ENCODE results near the gene UBC. TPM values are rescaled to one million over a fixed set of nuclear protein-coding genes. Genes with fewer than 3 reads are reported as not detected.

The UBC gene
- total and polyA plus RNA-seq, 9 of the 15 experiments (the other 6 are each of a cell fraction or from before 2014, with no cell fraction given): 533 to 1,153 (median 813) TPM

DNA sequence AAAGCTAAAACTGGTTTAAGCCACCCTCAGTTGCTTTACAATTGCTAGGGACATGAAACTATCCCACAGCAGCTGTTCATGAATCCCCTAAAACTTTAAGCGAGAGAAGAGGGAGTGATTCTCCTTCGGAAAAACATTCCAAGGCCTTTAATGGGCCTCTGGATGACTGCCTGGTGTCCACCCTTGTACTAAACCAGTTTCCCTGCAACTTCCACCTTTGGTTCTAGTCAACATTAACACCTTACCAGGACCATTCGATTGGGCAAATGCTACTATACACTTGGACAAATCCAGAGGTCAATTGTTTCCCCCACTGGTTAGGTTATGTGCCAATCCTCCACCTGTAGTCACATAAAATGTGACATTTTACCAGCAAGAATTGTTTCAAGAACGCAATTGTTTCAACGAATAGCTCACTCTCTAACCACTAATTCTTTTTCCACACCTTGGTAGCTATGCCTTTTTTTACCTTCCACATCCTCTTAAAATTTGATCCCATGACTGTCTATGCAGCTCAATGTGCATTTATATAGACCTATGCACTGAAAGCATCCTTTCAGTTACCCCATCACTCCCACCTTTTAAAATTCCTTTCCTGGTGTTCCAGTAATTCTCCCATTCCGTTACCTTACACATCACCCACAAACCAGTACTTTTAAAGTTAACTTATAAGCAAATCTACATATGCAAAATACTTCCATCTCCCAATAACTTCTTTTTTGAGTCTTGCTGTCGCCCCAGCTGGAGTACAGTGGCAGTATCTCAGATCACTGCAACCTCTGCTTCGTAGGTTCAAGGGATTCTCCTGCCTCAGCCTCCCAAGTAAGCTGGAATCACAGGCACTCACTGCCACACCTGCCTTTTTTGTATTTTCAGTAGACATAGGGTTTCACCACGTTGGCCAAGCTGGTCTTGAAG lies 3.6 kb downstream of the UBC start (continued):
- TF ChIP-seq GTF2E2 (tag; IDR thresholded peaks at IDR 0.05): no peak
- TF ChIP-seq, protein P1, sequence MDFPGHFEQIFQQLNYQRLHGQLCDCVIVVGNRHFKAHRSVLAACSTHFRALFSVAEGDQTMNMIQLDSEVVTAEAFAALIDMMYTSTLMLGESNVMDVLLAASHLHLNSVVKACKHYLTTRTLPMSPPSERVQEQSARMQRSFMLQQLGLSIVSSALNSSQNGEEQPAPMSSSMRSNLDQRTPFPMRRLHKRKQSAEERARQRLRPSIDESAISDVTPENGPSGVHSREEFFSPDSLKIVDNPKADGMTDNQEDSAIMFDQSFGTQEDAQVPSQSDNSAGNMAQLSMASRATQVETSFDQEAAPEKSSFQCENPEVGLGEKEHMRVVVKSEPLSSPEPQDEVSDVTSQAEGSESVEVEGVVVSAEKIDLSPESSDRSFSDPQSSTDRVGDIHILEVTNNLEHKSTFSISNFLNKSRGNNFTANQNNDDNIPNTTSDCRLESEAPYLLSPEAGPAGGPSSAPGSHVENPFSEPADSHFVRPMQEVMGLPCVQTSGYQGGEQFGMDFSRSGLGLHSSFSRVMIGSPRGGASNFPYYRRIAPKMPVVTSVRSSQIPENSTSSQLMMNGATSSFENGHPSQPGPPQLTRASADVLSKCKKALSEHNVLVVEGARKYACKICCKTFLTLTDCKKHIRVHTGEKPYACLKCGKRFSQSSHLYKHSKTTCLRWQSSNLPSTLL (IDR thresholded peaks at IDR 0.05): peak; percentile 20; the same call in 1 of the 2 replicates
- peak; percentile 84 for TF ChIP-seq PML (IDR thresholded peaks at IDR 0.05; ENCODE audit: low read length)
- TF ChIP-seq PHB (CRISPR knock-in tag; IDR thresholded peaks at IDR 0.05): peak; percentile 79
- TF ChIP-seq, protein P2, sequence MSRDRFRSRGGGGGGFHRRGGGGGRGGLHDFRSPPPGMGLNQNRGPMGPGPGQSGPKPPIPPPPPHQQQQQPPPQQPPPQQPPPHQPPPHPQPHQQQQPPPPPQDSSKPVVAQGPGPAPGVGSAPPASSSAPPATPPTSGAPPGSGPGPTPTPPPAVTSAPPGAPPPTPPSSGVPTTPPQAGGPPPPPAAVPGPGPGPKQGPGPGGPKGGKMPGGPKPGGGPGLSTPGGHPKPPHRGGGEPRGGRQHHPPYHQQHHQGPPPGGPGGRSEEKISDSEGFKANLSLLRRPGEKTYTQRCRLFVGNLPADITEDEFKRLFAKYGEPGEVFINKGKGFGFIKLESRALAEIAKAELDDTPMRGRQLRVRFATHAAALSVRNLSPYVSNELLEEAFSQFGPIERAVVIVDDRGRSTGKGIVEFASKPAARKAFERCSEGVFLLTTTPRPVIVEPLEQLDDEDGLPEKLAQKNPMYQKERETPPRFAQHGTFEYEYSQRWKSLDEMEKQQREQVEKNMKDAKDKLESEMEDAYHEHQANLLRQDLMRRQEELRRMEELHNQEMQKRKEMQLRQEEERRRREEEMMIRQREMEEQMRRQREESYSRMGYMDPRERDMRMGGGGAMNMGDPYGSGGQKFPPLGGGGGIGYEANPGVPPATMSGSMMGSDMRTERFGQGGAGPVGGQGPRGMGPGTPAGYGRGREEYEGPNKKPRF (IDR thresholded peaks at IDR 0.05; ENCODE audit: low read depth, low read length): no peak
- peak in 1 of 3 experiments; percentile 8 for TF ChIP-seq YY1 (IDR thresholded peaks at IDR 0.05; ENCODE audit: borderline replicate concordance in 1 of 3, control insufficient read depth in 1 of 3, extremely low read depth in 1 of 3, insufficient read depth in 3 of 3, insufficient read length in 1 of 3, insufficient replicate concordance in 2 of 3, low read depth in 1 of 3, low read length in 2 of 3)
- peak; percentile 94 for TF ChIP-seq POLR2A (conservative IDR thresholded peaks at IDR 0.05)
- TF ChIP-seq, protein P3, sequence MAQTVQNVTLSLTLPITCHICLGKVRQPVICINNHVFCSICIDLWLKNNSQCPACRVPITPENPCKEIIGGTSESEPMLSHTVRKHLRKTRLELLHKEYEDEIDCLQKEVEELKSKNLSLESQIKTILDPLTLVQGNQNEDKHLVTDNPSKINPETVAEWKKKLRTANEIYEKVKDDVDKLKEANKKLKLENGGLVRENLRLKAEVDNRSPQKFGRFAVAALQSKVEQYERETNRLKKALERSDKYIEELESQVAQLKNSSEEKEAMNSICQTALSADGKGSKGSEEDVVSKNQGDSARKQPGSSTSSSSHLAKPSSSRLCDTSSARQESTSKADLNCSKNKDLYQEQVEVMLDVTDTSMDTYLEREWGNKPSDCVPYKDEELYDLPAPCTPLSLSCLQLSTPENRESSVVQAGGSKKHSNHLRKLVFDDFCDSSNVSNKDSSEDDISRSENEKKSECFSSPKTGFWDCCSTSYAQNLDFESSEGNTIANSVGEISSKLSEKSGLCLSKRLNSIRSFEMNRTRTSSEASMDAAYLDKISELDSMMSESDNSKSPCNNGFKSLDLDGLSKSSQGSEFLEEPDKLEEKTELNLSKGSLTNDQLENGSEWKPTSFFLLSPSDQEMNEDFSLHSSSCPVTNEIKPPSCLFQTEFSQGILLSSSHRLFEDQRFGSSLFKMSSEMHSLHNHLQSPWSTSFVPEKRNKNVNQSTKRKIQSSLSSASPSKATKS (CRISPR knock-in tag; IDR thresholded peaks at IDR 0.05): 0 out of 2 replicates have a peak, but pooled peaks have one; percentile 14
- TF ChIP-seq, protein P4, sequence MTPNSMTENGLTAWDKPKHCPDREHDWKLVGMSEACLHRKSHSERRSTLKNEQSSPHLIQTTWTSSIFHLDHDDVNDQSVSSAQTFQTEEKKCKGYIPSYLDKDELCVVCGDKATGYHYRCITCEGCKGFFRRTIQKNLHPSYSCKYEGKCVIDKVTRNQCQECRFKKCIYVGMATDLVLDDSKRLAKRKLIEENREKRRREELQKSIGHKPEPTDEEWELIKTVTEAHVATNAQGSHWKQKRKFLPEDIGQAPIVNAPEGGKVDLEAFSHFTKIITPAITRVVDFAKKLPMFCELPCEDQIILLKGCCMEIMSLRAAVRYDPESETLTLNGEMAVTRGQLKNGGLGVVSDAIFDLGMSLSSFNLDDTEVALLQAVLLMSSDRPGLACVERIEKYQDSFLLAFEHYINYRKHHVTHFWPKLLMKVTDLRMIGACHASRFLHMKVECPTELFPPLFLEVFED (CRISPR knock-in tag; conservative IDR thresholded peaks at IDR 0.05): peak; percentile 98
- peak; percentile 89 for TF ChIP-seq SIRT6 (IDR thresholded peaks at IDR 0.05; ENCODE audit: low read depth, low read length)
- peak; percentile 54; the same call in 1 of the 2 replicates for TF ChIP-seq MXI1 (IDR thresholded peaks at IDR 0.05; ENCODE audit: low read depth, low read length)
- TF ChIP-seq TEAD2 (tag; IDR thresholded peaks at IDR 0.05): 0 out of 2 replicates have a peak, but pooled peaks have one; percentile 45
- TF ChIP-seq, protein P5, sequence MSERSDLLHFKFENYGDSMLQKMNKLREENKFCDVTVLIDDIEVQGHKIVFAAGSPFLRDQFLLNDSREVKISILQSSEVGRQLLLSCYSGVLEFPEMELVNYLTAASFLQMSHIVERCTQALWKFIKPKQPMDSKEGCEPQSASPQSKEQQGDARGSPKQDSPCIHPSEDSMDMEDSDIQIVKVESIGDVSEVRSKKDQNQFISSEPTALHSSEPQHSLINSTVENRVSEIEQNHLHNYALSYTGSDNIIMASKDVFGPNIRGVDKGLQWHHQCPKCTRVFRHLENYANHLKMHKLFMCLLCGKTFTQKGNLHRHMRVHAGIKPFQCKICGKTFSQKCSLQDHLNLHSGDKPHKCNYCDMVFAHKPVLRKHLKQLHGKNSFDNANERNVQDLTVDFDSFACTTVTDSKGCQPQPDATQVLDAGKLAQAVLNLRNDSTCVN (CRISPR knock-in tag; IDR thresholded peaks at IDR 0.05): peak; percentile 98
- TF ChIP-seq ZNF347 (CRISPR knock-in tag; IDR thresholded peaks at IDR 0.05; ENCODE audit: low read depth): peak; percentile 88; the same call in 1 of the 2 replicates
- TF ChIP-seq, protein P6, sequence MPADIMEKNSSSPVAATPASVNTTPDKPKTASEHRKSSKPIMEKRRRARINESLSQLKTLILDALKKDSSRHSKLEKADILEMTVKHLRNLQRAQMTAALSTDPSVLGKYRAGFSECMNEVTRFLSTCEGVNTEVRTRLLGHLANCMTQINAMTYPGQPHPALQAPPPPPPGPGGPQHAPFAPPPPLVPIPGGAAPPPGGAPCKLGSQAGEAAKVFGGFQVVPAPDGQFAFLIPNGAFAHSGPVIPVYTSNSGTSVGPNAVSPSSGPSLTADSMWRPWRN (IDR thresholded peaks at IDR 0.05; ENCODE audit: low read depth): 0 out of 2 replicates have a peak, but pooled peaks have one; percentile 12
- TF ChIP-seq ESRRB (CRISPR knock-in tag; IDR thresholded peaks at IDR 0.05; ENCODE audit: borderline replicate concordance): peak; percentile 79

Data from K562 (cell line).